HL-60 (cell line): ENCODE results near the gene XK.

Experiments used
- POLR2AphosphoS5 ChIP-seq: IDR thresholded peaks from 2 replicates; pipeline ENCODE4 v1.6.1; 2012; ENCODE audit warnings: low read depth
- TF ChIP-seq, protein P1 (sequence below): IDR thresholded peaks from one replicate; pipeline ENCODE4 v1.5.1; 2011; ENCODE audit warnings: low read length, control low read depth, inconsistent platforms; ENCODE audit not compliant: insufficient read depth

GRCh38 chrX:37659047-37659446, 26.5 kb upstream of the XK start:
- TF ChIP-seq, protein P1, sequence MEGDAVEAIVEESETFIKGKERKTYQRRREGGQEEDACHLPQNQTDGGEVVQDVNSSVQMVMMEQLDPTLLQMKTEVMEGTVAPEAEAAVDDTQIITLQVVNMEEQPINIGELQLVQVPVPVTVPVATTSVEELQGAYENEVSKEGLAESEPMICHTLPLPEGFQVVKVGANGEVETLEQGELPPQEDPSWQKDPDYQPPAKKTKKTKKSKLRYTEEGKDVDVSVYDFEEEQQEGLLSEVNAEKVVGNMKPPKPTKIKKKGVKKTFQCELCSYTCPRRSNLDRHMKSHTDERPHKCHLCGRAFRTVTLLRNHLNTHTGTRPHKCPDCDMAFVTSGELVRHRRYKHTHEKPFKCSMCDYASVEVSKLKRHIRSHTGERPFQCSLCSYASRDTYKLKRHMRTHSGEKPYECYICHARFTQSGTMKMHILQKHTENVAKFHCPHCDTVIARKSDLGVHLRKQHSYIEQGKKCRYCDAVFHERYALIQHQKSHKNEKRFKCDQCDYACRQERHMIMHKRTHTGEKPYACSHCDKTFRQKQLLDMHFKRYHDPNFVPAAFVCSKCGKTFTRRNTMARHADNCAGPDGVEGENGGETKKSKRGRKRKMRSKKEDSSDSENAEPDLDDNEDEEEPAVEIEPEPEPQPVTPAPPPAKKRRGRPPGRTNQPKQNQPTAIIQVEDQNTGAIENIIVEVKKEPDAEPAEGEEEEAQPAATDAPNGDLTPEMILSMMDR, result no peak
- TF ChIP-seq POLR2AphosphoS5, result no peak
